ENCODE measurements around the gene PLEK.

PLEK gene

DNA sequence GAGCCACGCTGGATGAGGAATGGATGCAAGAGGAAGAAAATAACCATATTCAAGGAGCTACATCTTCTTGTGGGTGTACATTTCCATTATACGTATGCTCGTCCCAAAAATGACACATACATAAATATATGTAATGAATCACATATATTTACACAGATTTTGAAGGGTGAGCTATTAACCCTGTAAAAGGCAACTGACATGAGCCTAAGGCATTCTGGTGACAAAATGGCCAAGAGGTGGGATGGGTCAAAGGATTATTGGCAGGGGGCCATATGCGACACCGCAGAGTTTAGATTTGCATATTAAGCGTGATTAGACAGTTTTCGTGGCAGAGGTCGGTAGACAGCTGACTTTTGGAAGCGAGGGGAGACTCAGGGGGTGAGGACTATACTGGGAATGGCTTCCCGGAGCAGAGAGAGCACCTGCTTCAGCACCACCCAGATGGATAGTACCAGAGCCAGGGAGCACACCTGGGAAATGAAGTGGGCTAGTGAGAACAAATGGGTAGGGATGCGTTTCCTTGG, 44.9 kb upstream of the PLEK start:
- CTCF ChIA-PET: interaction anchor here (0.6 to 2.5 kb wide), 9 partner anchors 9 to 198 kb away, joined by 3 to 12 read pairs (median 4); no protein-coding TSS in a partner anchor
- no peak for DNase-seq (ENCODE audit: low read depth, low spot score)
- POLR2A ChIA-PET: interaction anchor here (0.9 to 2.0 kb wide), 5 partner anchors 11 to 147 kb away, joined by 3 to 7 read pairs (median 4); partner anchors contain the start of genes APLF and FBXO48
- peak overlapping the region; percentile 81 for H3K4me3 ChIP-seq (ENCODE audit: low read depth, low read length)
- TF ChIP-seq, protein P1, sequence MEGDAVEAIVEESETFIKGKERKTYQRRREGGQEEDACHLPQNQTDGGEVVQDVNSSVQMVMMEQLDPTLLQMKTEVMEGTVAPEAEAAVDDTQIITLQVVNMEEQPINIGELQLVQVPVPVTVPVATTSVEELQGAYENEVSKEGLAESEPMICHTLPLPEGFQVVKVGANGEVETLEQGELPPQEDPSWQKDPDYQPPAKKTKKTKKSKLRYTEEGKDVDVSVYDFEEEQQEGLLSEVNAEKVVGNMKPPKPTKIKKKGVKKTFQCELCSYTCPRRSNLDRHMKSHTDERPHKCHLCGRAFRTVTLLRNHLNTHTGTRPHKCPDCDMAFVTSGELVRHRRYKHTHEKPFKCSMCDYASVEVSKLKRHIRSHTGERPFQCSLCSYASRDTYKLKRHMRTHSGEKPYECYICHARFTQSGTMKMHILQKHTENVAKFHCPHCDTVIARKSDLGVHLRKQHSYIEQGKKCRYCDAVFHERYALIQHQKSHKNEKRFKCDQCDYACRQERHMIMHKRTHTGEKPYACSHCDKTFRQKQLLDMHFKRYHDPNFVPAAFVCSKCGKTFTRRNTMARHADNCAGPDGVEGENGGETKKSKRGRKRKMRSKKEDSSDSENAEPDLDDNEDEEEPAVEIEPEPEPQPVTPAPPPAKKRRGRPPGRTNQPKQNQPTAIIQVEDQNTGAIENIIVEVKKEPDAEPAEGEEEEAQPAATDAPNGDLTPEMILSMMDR (IDR thresholded peaks at IDR 0.05; ENCODE audit: insufficient read depth, low read length, missing control alignments): no peak

DNA sequence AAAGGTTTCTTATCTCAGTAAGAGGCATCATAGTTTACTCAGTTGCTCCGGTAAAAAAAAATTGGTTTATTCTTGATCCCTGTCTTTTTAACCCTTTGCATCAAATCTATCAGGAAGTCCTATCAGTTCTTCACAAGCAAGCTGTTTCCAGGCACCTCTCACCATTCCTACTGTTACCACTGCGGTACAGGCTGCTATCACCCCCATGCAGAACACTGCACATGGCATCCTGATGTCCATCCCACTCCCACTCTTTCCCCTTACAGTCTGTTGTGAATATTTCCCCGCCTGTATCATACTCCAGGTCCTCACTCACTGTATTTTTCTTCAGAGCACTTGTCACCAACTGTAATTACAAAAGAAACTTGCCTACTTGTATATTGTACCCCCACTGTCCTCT, 40.0 kb upstream of the PLEK start:
- POLR2A ChIA-PET: no interaction called here

DNA sequence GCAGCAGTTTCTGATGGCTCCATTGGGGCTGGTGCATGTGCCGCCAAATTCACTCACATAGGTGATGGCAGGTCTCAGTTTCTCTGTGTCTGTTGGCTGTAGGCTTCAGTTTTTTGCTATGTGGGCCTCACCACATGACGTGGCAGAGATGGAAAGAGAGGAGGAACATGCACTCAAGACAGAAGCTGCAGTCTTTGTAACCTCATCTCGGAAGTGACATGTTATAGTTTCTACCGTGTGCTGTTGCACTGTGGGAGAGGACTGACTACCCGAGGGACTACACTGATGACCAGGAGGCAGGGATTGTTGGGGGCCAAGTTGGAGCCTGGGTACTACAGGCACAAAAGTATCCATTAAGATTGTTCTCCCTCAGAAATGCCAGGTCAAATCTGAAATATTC, 36.2 kb upstream of the PLEK start:
- POLR2A ChIA-PET: no interaction called here
- TF ChIP-seq, protein P1 (IDR thresholded peaks at IDR 0.05; ENCODE audit: insufficient read depth, low read length, missing control alignments): no peak
- no peak for DNase-seq (ENCODE audit: low read depth, low spot score)
- no peak overlapping the region for H3K4me3 ChIP-seq (ENCODE audit: low read depth, low read length)
- CTCF ChIA-PET: no interaction called here

More for the DNA sequence above, 40.0 kb upstream of the PLEK start:
- TF ChIP-seq, protein P1 (IDR thresholded peaks at IDR 0.05; ENCODE audit: insufficient read depth, low read length, missing control alignments): no peak
- CTCF ChIA-PET: interaction anchor here (1.0 kb wide), 1 partner anchor 9 kb away, joined by 3 read pairs; no protein-coding TSS in a partner anchor
- DNase-seq (ENCODE audit: low read depth, low spot score): no peak
- no peak overlapping the region for H3K4me3 ChIP-seq (ENCODE audit: low read depth, low read length)

DNA sequence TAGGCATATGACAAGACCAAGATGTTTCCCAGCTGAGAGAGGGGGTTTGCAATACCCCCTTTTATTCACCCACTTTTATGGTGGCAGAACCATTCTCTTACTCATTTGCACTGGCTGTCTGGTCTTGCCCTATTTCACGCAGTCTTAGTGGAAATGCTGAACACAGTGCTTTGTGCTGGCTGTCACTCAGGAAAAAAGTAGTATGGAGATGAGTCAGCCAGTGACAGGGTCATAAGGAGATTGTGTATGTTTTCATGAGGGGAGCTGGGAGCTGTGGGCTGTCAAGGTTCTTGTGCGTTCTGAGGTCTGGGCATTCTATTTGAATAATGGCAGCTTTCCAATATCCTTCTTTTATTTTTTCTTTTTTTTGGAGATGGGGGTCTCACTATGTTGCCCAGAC, 34.4 kb upstream of the PLEK start:
- no peak for DNase-seq (ENCODE audit: low read depth, low spot score)
- ChIA-PET CTCF (interaction anchor here (0.8 to 1.5 kb wide), 2 partner anchors 111 to 208 kb away, joined by 3 to 5 read pairs; no protein-coding TSS in a partner anchor), POLR2A (no interaction called here)
- H3K4me3 ChIP-seq (ENCODE audit: low read depth, low read length): no peak overlapping the region
- TF ChIP-seq, protein P1 (IDR thresholded peaks at IDR 0.05; ENCODE audit: insufficient read depth, low read length, missing control alignments): no peak

- no peak overlapping the region for H3K4me3 ChIP-seq (ENCODE audit: low read depth, low read length)
- DNase-seq (ENCODE audit: low read depth, low spot score): no peak
- CTCF ChIA-PET: interaction anchor here (0.9 to 1.5 kb wide), 2 partner anchors 11 to 14 kb away, joined by 3 read pairs; no protein-coding TSS in a partner anchor
- POLR2A ChIA-PET: interaction anchor here (0.7 to 0.9 kb wide), 2 partner anchors 14 to 1758 kb away, joined by 3 read pairs; no protein-coding TSS in a partner anchor
- TF ChIP-seq, protein P1 (IDR thresholded peaks at IDR 0.05; ENCODE audit: insufficient read depth, low read length, missing control alignments): no peak
Observed at GRCh38 chr2:68333009-68333408, 32.1 kb upstream of the PLEK start.

- TF ChIP-seq, protein P1 (IDR thresholded peaks at IDR 0.05; ENCODE audit: insufficient read depth, low read length, missing control alignments): no peak
- CTCF ChIA-PET: interaction anchor here (0.9 to 1.5 kb wide), 3 partner anchors 10 to 41 kb away, joined by 3 read pairs; no protein-coding TSS in a partner anchor
- DNase-seq (ENCODE audit: low read depth, low spot score): no peak
- no peak overlapping the region for H3K4me3 ChIP-seq (ENCODE audit: low read depth, low read length)
- POLR2A ChIA-PET: interaction anchor here (0.9 kb wide), 1 partner anchor 15 kb away, joined by 3 read pairs; no protein-coding TSS in a partner anchor
Observed at GRCh38 chr2:68333931-68334330, 31.2 kb upstream of the PLEK start.
